Anterior cingulate cortex (tissue), 58 donors: ENCODE measurements around the gene ERMP1.
A peak's percentile ranks its signal among the peaks of the same experiment; 100 is the strongest.
"Not testable (repeated sequence)": the region's sequence is repeated elsewhere in the genome, so short reads cannot be mapped to it uniquely, and the experiment has no call there.

Experiments
- DNase-seq, 58 donors: peaks; one replicate each; lab custom pipeline; 2025; lab: John Stamatoyannopoulos, UW

Gene ERMP1, protein sequence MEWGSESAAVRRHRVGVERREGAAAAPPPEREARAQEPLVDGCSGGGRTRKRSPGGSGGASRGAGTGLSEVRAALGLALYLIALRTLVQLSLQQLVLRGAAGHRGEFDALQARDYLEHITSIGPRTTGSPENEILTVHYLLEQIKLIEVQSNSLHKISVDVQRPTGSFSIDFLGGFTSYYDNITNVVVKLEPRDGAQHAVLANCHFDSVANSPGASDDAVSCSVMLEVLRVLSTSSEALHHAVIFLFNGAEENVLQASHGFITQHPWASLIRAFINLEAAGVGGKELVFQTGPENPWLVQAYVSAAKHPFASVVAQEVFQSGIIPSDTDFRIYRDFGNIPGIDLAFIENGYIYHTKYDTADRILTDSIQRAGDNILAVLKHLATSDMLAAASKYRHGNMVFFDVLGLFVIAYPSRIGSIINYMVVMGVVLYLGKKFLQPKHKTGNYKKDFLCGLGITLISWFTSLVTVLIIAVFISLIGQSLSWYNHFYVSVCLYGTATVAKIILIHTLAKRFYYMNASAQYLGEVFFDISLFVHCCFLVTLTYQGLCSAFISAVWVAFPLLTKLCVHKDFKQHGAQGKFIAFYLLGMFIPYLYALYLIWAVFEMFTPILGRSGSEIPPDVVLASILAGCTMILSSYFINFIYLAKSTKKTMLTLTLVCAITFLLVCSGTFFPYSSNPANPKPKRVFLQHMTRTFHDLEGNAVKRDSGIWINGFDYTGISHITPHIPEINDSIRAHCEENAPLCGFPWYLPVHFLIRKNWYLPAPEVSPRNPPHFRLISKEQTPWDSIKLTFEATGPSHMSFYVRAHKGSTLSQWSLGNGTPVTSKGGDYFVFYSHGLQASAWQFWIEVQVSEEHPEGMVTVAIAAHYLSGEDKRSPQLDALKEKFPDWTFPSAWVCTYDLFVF

DNA sequence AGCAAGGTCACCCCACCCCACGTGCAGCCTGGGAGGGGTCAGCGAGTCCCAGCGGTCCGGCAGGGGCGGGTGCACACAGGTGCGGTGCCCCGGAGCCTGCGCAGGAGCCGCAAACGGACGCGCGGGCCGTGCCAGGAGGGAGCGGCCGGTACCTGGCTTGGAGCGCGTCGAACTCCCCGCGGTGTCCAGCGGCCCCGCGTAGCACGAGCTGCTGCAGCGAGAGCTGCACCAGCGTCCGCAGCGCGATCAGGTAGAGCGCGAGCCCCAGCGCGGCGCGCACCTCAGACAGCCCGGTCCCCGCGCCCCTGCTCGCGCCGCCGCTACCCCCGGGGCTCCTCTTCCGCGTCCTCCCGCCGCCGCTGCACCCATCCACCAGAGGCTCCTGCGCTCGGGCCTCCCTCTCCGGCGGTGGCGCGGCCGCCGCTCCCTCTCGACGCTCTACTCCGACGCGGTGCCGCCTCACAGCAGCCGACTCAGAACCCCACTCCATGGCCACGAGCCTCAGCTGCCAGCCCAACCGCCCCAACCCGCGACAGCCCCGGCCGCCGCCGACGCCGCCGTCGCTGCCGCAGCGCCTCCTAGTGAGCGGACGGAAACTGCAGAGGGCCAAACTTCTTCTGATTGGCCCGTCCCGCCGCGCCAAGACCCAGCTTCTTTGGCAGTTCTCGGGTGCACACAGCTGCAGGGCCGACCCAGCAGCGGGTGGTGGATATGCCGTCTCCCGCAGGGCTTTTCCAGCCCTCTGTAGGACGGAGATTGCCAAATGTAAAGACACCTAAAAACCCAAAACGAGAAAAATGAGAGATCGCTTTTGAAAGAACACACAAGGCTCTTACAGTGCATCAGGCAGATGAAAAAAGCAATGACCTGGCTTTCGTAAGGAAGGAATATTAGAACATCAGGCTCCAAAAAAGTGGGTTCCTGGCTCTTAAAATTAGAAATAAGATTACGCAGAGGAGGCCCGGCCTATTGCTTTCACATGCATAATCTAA lies at the start of gene ERMP1:
Gene ERMP1 (minus strand): TSS at position 580 of the 992 bp plus-strand sequence. CDS start 90 bp downstream, at position 490.
- DNase-seq, result peak in 57 of 58 donors; percentile 41 to 93 (median 87)

DNA sequence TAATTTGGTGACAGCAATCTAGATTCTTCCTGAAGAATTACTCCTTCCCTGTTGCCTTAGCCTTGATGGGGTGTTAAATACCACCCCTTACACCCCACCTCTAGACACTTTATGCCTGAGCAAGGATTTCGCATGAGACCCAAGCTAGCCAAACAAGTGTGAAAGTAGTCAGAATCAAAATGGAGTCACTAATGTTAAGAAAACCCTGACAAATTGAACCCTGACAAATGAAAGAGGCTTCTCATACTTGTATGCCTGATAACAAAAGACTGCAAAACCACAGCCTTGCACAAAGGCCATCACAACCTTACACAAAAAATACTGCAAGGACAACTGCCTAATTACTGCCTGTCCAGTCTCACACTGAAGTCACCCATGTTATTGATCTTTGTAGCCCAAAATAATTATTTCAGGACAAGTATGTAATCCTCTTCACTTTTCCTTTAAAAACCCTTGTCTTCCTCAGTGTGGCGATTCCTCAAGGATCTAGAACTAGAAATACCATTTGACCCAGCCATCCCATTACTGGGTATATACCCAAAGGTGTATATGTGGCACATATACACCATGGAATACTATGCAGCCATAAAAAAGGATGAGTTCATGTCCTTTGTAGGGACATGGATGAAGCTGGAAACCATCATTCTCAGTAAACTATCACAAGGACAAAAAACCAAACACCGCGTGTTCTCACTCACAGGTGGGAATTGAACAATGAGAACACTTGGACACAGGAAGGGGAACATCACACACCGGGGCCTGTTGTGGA lies 49.5 kb upstream of the ERMP1 start:
- not testable (repeated sequence) for DNase-seq

DNA sequence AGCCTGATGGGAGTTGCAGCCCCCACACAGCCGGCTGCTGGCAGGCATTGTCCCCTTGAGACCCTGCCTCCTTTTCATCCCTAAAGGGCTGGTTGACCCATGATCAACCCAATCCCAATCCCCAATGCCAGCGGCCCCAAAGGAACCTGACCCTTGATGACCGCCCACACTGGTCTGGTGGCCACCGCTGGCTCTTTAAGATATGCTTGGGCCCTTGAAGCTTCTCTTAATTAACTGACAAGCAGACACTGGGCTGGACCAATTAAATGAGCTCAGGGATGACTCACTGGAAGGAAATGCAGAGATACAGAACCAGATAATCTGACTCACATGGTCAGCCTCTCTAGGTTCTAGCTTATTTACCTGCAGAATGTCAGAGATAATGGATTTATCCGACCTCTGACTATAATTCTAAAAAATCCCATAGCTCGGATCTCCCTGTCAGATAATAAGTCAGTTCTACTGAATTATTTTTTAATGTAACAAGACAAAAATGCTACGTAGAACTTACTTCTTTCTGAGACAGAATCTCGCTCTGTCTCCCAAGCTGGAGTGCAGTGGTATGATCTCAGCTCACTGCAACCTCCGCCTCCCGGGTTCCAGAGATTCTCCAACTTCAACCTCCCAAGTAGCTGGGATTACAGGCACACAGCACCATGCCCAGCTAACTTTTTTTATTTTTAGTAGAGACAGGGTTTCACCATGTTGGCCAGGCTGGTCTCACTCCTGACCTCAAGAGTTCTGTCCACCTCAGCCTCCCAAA lies 46.7 kb upstream of the ERMP1 start:
- no peak for DNase-seq

DNA sequence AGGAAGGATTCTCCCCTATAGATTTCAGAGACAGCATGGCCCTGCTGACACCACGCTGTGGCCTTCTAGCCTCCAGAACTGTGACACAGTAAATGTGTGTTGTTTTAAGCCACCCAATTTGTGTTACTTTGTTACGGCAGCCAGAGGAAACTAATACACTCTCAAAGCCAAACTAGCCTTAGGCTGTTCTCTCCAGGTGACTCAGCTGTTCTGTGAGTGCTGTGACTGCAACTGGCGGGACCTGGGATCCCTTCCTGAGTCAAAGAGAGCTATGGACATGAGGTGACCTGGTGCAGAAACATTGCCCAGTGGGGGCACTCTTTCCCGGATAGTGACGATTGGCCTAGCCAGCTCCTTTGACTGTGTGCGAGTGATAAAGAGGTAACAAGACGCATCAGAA lies 43.8 kb upstream of the ERMP1 start:
- DNase-seq, result no peak

DNA sequence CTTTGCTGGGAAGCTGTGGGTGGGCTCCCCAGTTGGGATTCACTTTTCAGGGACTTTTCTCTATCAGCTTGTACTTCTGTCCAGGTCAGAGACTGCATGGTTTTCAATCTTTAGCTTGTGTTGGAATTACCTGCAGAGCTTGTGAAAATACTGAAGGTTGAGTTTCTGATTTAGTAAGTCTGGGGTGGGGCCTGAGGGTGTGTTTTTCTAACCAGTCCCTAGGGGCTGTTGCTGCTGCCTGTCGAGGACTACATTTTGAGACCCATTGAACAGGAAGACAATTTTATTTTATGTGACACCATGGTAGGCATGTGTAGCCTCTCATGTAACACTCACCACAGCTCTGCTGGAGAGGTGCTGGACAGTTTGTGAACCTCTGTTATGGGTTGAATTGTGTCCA lies 43.1 kb upstream of the ERMP1 start:
- no peak for DNase-seq

DNA sequence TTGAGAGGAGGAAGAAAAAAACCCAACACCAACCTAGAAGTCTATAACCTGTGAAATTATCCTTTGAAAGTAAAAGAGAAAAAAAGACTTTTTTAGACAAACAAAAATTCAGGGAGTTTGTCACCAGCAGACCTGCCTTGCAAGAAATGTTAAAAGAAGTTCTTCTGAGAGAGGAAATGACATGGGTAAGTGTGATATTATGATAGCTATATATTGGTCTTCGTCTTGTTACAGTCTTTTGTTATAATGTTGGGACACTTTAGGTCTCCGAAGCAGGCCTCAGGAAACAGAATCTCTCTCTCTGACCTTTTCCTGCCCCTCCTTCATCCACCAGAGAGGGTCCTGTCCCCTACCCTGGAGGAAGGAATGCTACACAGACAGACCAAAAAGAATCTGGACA lies 41.1 kb upstream of the ERMP1 start:
- DNase-seq, result no peak

DNA sequence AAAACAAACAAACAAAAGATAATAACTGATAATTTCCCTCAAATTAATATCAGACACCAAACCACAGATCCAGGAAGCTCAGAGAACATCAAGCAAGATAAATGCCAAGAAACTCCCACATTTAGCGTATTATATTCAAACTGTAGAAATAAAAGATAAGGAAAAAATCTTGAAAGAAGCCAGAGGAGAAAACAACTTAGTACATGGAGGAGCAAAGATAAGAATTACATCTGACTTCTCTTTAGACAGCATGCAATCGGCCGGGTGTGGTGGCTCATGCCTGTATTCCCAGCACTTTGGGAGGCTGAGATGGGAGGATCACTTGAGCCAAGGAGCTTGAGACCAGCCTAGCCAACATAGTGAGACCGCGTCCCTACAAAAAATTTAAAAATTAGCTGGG lies 40.5 kb upstream of the ERMP1 start:
- DNase-seq, result no peak

DNA sequence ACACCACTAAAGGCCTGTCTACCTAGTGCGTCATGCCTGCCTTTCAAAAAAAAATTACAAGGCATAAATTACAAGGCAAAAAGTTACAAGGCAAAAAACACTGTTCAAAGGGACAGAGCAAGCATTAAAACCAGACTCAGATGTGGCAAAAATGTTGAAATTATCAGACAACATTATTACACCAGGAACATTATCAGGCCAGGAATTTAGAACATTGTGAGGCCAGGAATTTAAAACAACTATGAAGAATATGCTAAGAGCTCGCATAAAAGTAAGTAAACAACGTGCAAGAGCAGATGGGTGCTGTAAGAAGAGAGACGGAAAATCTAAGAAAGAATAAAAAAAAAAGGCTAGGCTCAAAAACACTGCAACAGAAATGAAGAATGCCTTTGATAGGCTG lies 39.6 kb upstream of the ERMP1 start:
- no peak for DNase-seq

DNA sequence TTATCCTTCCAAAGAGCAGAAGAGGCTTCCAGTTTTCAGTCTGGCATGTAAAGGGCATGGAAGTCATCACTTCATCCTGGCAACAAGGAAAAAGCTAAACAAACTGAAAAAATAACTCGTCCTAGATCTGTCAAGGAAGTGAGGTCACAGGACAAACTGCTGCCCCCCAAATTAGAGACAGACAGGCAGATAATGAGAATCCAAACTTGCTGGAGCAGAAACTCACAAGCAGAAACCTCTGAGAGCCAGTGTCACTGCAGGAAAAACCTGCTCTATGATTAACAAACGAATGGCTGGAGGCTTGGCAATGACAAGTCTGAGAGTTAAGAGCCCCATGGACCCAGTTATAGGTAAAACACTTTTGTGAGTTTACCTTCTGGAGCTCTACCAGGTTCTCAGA lies 38.9 kb upstream of the ERMP1 start:
- DNase-seq, result no peak

DNA sequence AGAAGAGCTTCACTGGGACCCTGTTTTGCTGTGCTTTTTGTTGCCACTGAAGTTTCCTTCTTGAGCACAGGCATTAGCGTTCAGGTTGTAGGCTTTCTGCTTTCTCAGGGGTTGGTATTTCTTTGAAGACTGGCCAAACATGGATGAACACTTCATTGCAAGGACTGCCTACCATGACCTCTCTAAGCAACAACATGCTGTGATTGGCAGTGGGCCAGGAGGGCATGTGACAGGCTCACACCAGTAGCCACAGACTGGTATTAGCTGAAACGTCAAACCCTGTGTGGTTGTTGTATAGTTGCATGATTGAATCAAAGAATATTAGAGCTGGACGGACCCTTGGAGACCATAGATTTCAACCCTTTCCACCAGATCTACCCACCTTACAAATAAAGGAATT lies 37.8 kb upstream of the ERMP1 start:
- DNase-seq, result peak in 4 of 58 donors; percentile 2 to 75 (median 4)

DNA sequence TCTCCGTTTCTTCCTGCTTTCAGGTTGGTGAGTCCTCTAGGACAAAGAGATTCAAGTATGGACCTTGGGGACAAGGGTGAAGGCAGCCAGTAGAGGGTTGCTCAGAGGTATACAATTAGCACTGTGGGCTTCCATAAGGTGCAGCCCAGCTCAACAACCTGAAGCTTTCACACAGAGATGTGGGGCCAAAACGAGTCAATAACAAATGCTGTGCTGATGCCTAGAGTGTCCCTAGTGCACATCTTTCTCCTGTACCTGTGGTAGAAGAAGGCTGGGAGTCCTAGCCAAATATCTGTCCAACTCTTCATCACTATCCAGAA lies 37.1 kb upstream of the ERMP1 start:
- DNase-seq, result no peak

DNA sequence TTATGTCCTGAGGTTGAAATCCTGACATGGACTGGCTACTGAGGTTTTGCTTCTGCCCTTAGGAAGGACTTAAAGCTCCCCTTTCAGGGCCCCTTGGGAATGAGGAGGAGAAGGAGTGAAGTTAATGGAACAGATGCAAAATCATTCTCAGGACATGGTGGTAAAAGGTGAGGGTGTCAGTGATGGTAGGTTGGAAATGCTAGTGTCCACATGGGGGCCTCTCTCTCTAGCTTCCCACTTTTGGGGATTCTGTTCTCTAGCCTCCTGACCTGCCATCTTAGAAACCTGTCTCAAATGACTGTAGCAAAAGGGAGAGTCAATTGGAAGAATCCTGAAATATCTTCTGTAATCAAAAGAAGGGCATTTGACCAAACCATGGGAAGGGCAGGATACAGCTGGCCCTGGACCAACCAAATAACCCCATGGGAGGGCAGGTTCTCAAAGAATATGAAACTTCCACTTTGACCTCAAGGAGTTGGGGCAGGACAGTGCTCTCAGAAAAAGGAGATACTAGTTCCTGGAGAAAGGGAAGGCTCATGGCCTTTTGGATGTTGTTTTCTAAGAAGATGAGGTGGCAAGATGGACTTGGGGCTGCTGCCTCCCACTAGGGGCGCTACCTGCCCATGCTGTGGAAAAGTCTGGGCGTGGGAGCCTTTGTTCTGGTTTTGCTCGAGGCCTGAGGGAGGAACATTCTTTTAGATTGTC lies 36.5 kb upstream of the ERMP1 start:
- no peak for DNase-seq

DNA sequence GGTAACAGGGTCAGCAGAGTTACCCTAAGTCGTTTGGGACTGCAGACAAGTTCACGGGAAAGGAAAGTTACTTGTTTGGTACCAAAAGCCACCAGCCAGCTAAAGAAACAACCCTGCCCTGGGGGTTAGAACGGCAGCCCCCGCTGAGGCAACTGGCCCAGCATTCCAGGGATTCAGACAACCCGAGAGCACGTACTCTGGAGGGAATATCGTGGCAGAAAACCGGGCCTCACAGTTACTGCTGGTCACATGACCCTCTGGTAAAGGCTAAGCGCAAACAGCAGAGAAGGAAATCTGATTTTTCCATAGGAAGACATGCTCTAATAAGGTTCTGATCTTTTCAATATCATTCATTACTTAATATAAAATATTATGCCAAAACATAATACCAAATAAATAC lies 35.3 kb upstream of the ERMP1 start:
- DNase-seq, result no peak

DNA sequence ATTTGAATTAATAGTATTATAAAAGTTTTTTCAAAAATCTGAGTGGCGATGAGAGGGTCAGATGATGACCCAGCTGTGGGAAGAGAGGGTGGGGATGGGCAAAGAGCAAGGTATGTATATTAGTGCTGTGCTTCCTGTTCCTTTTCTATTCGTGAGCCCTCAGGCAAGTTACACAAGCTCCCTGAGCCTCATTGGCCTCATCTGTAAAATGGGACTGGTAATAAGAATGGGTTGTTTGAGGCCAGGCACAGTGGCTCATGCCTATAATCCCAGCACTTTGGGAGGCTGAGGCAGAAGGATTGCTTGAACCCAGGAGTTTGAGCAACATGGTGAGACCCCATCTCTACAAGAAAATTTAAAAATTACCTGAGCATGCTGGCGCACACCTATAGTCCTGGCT lies 33.8 kb upstream of the ERMP1 start:
- DNase-seq, result no peak

DNA sequence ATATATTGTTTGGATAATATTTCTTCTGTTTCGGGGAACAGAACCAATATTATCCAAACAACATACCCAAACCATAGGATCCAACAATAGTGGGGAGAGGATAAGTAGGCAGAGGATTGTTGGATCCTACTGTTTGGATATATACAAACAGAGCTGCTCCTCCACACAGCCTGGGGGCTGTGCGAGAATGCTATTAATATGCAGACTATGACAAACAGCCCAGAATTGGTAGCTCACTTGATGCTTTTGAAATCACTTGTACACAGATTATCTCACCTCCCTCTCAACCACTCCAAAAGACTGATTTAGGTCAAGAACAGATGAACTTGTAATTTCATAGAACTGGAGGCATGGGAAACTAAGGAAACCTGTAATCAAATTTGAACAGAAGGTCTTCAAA lies 33.4 kb upstream of the ERMP1 start:
- DNase-seq, result no peak

DNA sequence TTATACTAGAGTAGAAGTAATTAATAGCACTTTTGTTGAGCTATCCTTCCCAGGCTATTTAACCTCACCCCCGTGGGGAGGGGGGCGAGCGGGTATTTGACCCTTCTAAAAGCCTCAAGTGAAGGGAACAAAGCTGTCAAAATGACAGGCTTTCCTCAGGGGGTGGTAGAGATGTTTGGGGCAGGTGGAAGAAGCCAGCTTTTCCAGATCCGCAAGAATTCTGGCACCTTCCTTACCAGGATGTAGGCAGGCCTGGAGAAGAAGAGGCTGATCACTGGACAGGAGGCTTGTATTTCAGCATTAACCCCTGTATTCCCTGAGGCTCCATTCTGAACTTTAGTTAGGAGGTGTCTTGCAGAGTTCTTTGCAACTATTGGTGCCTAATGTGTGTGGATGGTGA lies 31.5 kb upstream of the ERMP1 start:
- DNase-seq, result no peak

DNA sequence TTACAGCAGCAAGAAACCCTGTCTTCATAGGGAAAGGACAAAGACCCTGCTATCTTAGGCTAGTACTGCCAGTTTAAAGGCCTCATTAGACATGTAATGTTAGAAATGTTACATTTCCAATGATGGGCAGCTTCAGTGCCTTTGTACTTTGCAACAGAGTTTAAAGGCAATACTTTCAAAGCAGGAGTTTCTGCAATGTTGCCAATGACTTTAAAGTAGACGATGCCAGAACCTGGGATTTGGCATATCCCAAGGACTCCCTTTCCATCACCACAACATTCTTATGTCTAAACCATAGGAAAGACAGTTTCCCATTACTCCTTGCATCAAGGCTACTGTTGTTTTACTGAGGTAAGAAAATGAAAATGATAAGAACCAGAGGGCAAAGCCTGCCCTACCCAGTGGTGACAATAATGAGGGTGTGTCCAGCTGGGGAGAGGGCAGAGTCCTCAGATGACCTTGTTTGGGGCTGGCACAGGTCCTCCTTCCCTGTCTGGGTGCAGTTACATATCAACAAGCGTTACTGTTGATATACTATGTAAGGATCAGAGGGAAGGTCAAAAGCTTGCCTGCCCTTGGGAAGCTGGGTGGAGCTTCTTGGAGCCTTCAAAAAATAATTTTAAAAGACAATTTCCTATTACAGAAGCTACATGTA lies 30.3 kb upstream of the ERMP1 start:
- DNase-seq, result no peak

DNA sequence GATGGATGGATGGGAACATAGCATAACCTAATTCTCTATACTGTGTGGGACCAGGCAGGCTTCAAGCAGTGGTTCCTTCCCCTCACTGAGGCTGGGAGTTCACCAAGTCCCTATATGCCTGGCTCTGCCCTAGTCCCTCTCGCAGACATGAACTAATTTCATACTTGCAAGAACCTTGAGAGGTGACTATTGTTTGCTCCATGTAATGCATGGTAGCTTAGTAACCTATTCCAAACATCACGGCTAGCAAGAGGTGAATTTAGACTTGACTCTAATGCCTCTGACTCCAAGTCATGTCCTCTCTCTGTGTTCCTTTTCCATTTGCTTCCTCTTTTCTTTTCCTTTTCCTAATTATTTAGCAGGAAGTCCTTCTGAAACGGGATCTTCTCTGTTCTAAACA lies 25.9 kb upstream of the ERMP1 start:
- DNase-seq, result no peak
